PC-3 (cell line): Measurements from ENCODE around the gene MYH9.

Experiments used
- CTCF ChIP-seq: fragments of 300-600 bp; sonication (generic); conservative IDR thresholded peaks from 2 replicates; pipeline ENCODE4 v1.5.1; 2017; ENCODE audit warnings: antibody characterized with exemption, low read depth, mild to moderate bottlenecking, low read length
- EZH2 ChIP-seq: fragments of 300-600 bp; sonication (generic); IDR thresholded peaks from one replicate; pipeline ENCODE4 v1.6.1; 2017; ENCODE audit warnings: antibody characterized with exemption, mild to moderate bottlenecking, low read length; ENCODE audit not compliant: unreplicated experiment
- EZH2phosphoT487 ChIP-seq: fragments of 300-600 bp; sonication (generic); IDR thresholded peaks from 2 replicates; pipeline ENCODE4 v1.6.1; 2018; ENCODE audit warnings: mild to moderate bottlenecking, antibody characterized with exemption, low read length, borderline replicate concordance

GRCh38 chr22:36419177-36419911 is 31.6 kb upstream of the MYH9 start:
- TF ChIP-seq EZH2phosphoT487: no peak
- no peak for TF ChIP-seq CTCF
- no peak for TF ChIP-seq EZH2
